ENCODE results near the gene SYNPO2.
"Not testable (repeated sequence)": the region's sequence is repeated elsewhere in the genome, so short reads cannot be mapped to it uniquely, and the experiment has no call there.

The SYNPO2 gene

DNA sequence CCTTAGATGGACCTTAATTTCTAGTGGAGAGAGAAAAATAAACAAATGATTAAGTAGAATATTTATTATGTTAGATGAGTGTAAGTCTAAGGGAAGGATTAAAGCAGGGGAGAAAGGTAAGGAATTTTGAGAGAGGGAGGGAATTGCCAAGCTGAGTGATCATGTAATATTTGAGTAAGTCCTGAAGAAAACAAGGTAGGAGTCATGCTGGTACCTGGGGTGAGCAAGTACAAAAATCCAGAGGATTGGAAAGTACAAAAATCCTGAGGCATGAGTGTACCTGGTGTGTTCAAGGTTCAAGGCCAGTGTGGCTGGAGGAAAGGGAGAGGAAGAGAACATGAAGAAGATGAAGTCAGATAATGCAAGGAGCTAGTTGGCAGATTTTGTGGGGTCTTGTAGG is 159.8 kb downstream of the SYNPO2 start:
- Histone ChIP-seq H3K4me1 (no peaks in the 10 kb centered on the region), H3K9me3 (no peaks in the 10 kb centered on the region), H3K27me3 (ENCODE audit: low read depth) (no peaks in the 10 kb centered on the region), H3K4me3 (no peak overlapping the region), H3K36me3 (replicated peaks) (no peaks in the 10 kb centered on the region)
- in situ Hi-C loops (cut with MboI; ENCODE audit: low sequenced_read_pairs) = no loop called here
- no peak for DNase-seq (ENCODE audit: low spot score in 2 of 2)

DNA sequence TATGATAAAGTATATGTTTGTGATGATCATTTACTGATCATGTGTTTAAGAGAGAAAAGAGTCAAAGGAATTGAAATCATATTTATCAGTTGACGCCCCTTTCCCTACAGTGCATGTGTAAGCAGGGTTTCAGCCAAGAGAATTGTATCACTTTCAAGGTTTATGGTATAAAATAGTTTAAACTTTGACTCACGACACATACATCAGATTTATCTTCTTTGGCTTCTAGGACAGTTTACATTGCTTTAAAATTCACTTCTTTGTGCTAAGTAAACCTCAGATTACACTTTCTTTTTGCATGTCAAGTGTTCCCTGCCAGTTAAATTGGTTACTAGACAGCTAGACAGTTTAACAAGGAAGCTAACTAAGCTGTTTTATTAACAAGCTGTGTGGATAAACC is 160.7 kb downstream of the SYNPO2 start:
- in situ Hi-C loops (cut with MboI; ENCODE audit: low sequenced_read_pairs) = no loop called here
- H3K27me3 ChIP-seq (ENCODE audit: low read depth) = no peaks in the 10 kb centered on the region
- no peaks in the 10 kb centered on the region for H3K36me3 ChIP-seq (replicated peaks)
- DNase-seq (ENCODE audit: low spot score in 2 of 2) = no peak
- H3K9me3 ChIP-seq = no peaks in the 10 kb centered on the region
- H3K4me1 ChIP-seq = no peaks in the 10 kb centered on the region
- no peak overlapping the region for H3K4me3 ChIP-seq

DNA sequence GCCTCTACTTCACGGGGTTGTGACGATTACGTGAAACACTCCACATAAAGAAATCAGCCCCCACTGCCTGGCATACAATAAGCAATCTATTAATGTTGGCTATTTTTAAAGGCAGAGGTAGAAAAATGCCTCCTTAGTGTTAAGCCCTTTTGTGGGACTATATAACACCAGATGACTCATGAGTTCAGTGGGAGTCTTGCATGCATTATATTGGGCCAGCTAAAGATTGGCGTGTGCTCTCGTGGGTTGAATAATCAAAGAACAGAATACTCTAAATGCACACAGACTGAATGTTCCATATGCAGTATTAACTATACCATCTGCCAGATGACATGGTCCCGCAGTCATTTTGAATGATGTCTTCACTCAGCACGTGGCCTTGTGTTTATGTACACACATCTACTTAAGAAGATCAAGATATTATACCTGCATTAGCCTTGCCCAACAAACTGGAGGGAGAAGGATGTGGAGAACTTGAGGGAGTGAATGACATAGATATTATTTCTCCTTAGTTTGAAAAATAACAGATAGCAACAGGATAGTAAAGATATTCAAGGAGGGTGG is 162.0 kb downstream of the SYNPO2 start:
- Histone ChIP-seq H3K4me1 (no peaks in the 10 kb centered on the region), H3K27me3 (ENCODE audit: low read depth) (no peaks in the 10 kb centered on the region), H3K9me3 (no peaks in the 10 kb centered on the region), H3K36me3 (replicated peaks) (no peaks in the 10 kb centered on the region), H3K4me3 (no peak overlapping the region)
- in situ Hi-C loops (cut with MboI; ENCODE audit: low sequenced_read_pairs) = no loop called here
- no peak for DNase-seq (ENCODE audit: low spot score in 2 of 2)

- Histone ChIP-seq H3K36me3 (replicated peaks) (no peaks in the 10 kb centered on the region), H3K4me1 (no peaks in the 10 kb centered on the region), H3K4me3 (no peak overlapping the region), H3K9me3 (no peaks in the 10 kb centered on the region), H3K27me3 (ENCODE audit: low read depth) (no peaks in the 10 kb centered on the region)
- no peak for DNase-seq (ENCODE audit: low spot score in 2 of 2)
- in situ Hi-C loops (cut with MboI; ENCODE audit: low sequenced_read_pairs) = no loop called here
Measured at GRCh38 chr4:119053245-119053644, 164.6 kb downstream of the SYNPO2 start.

DNA sequence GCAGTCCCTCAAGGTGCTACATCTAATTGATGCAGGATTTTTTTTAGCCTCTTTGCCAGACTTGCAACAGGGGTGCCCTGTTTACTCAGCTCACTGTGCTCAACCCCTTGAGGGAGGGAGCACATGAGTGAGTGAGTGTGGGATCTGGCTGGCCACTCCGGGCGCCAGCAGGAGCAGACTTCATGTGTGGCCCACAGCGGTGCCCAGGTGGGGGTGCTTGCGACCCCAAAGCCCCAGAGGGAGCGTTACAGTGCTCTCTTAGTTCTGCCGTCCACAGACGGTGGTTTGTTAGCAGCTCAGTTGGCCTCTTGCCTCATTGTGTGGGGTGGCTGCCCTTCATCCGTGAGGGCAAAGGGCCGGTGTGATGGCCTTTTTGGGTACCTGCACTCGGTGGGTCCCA is 165.3 kb downstream of the SYNPO2 start:
- Histone ChIP-seq H3K27me3 (ENCODE audit: low read depth) (no peaks in the 10 kb centered on the region), H3K9me3 (no peaks in the 10 kb centered on the region), H3K4me3 (no peak overlapping the region), H3K36me3 (replicated peaks) (no peaks in the 10 kb centered on the region), H3K4me1 (no peaks in the 10 kb centered on the region)
- in situ Hi-C loops (cut with MboI; ENCODE audit: low sequenced_read_pairs) = no loop called here
- no peak for DNase-seq (ENCODE audit: low spot score in 2 of 2)

DNA sequence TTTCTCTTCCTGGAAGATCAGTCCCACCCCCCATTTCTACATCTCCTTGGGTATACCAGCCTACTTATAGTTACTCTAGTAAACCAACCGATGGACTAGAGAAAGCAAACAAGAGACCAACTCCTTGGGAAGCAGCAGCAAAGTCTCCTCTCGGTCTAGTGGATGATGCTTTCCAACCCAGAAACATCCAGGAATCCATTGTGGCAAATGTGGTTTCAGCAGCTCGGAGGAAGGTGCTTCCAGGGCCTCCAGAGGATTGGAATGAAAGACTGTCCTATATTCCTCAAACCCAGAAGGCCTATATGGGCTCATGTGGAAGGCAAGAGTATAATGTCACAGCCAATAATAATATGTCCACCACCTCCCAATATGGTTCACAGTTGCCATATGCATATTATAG is 168.8 kb downstream of the SYNPO2 start:
- Histone ChIP-seq H3K4me3 (no peak overlapping the region), H3K9me3 (no peaks in the 10 kb centered on the region), H3K27me3 (ENCODE audit: low read depth) (no peaks in the 10 kb centered on the region), H3K4me1 (no peaks in the 10 kb centered on the region), H3K36me3 (replicated peaks) (no peaks in the 10 kb centered on the region)
- in situ Hi-C loops (cut with MboI; ENCODE audit: low sequenced_read_pairs) = no loop called here
- DNase-seq (ENCODE audit: low spot score in 2 of 2) = no peak

DNA sequence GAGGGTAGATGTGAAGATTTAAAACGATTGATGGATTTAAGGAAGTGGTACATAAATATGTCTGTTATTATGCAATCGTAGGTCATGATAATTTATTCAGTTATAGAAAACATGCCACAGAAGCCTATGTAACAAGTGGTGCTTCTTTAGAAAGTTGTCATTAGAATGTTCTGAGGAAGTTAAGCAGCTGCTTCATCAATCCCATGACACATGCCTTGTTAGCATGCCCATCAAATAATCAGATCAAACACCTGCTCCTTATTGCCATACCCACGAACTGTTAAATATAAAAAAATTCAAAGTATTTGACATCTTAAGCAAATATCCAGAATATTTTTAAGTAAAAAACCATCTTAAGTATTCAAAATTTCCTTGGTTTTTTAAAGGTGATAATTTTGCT is 170.6 kb downstream of the SYNPO2 start:
- no peak for DNase-seq (ENCODE audit: low spot score in 2 of 2)
- H3K36me3 ChIP-seq (replicated peaks) = no peaks in the 10 kb centered on the region
- in situ Hi-C loops (cut with MboI; ENCODE audit: low sequenced_read_pairs) = no loop called here

GRCh38 chr4:119067125-119067524 is 178.5 kb downstream of the SYNPO2 start:
- H3K4me1 ChIP-seq; H3K36me3 ChIP-seq (replicated peaks); H3K27me3 ChIP-seq (ENCODE audit: low read depth); H3K9me3 ChIP-seq; in situ Hi-C loops (cut with MboI; ENCODE audit: low sequenced_read_pairs); H3K4me3 ChIP-seq; DNase-seq (ENCODE audit: low spot score in 2 of 2): not testable (repeated sequence)

More for the DNA sequence above, 170.6 kb downstream of the SYNPO2 start:
- Histone ChIP-seq H3K9me3 (no peaks in the 10 kb centered on the region), H3K4me1 (no peaks in the 10 kb centered on the region), H3K27me3 (ENCODE audit: low read depth) (no peaks in the 10 kb centered on the region), H3K4me3 (no peak overlapping the region)

DNA sequence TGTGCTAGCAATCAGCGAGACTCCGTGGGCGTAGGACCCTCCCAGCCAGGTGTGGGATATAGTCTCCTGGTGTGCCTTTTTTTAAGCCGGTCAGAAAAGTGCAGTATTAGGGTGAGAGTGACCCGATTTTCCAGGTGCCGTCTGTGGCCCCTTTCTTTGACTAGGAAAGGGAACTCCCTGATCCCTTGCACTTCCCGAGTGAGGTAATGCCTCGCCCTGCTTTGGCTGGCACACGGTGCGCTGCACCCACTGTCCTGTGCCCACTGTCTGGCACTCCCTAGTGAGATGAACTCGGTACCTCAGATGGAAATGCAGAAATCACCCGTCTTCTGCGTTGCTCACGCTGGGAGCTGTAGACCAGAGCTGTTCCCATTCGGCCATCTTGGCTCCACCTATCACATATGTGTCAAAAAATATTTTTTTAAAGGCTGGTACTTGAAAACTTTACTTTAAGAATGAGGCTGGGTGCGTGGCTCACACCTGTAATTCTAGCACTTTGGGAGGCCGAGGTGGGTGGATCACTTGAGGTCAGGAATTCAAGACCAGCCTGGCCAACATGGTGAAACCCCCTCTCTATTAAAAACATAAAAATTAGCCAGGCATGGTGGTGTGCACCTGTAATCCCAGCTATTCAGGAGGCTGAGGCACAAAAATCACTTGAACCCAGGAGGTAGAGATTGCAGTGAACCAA is 179.2 kb downstream of the SYNPO2 start:
- DNase-seq (ENCODE audit: low spot score in 2 of 2); H3K9me3 ChIP-seq; H3K27me3 ChIP-seq (ENCODE audit: low read depth); H3K4me1 ChIP-seq; H3K4me3 ChIP-seq; H3K36me3 ChIP-seq (replicated peaks); in situ Hi-C loops (cut with MboI; ENCODE audit: low sequenced_read_pairs): not testable (repeated sequence)

GRCh38 chr4:119068529-119068962 is 179.9 kb downstream of the SYNPO2 start:
- Histone ChIP-seq H3K4me3 (no peak overlapping the region), H3K4me1 (peaks cover 9% of the 10 kb centered on the region), H3K36me3 (replicated peaks) (no peaks in the 10 kb centered on the region), H3K9me3 (peaks cover 2% of the 10 kb centered on the region; the same call in 1 of the 2 replicates), H3K27me3 (ENCODE audit: low read depth) (no peaks in the 10 kb centered on the region)
- no peak for DNase-seq (ENCODE audit: low spot score in 2 of 2)
- in situ Hi-C loops (cut with MboI; ENCODE audit: low sequenced_read_pairs) = no loop called here

- no peak for DNase-seq (ENCODE audit: low spot score in 2 of 2)
- in situ Hi-C loops (cut with MboI; ENCODE audit: low sequenced_read_pairs) = no loop called here
- H3K4me3 ChIP-seq = no peak overlapping the region
- no peaks in the 10 kb centered on the region for H3K36me3 ChIP-seq (replicated peaks)
- peaks cover 3% of the 10 kb centered on the region; the same call in 1 of the 2 replicates for H3K9me3 ChIP-seq
- H3K27me3 ChIP-seq (ENCODE audit: low read depth) = no peaks in the 10 kb centered on the region
- H3K4me1 ChIP-seq = peaks cover 9% of the 10 kb centered on the region
Measured at GRCh38 chr4:119070301-119070700, 181.6 kb downstream of the SYNPO2 start.

DNA sequence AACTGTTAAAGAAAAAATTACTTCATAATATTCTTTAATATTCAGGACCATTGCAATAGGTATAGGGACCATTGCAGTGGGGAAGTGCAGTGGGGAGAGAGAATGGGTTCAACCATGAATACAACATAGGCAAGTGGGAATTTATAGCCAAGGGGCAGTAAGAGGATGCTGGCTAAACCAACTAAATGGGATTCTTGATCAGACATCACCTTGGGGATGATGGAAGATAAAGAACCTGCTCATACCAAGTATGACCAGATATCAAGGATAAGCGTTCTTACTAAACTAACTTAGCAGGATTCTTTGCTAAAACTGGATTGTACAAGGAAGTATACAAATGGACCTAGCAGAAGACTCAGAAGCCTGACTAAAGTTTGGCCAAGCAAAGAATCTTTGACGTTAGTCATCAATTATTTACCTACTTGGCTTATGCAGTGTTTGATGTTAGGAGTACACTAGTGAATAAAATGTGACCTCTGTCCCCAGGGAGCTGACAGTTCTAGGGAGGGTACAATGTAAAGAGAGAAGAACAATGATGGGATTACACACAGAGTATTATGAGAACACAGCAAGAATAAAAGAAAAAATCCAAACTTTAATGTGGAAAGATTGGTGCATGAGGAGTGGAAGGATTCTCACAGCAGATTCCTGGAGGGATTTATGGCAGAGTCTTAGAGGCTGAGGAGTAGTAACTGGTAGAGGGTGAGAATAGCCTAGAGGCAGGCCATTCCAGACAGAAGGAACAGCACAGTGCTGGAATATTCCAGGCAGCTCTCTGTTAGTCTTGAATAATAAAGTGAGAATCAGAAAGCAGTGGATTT is 192.3 kb downstream of the SYNPO2 start:
- DNase-seq (ENCODE audit: low spot score in 2 of 2) = peak; percentile 84 to 99
- H3K9me3 ChIP-seq = no peaks in the 10 kb centered on the region
- peaks cover 21% of the 10 kb centered on the region for H3K4me1 ChIP-seq
- in situ Hi-C loops (cut with MboI; ENCODE audit: low sequenced_read_pairs) = no loop called here
- H3K27me3 ChIP-seq (ENCODE audit: low read depth) = no peaks in the 10 kb centered on the region
- H3K4me3 ChIP-seq = no peak overlapping the region
- no peaks in the 10 kb centered on the region for H3K36me3 ChIP-seq (replicated peaks)

- DNase-seq (ENCODE audit: low spot score in 2 of 2) = no peak
- in situ Hi-C loops (cut with MboI; ENCODE audit: low sequenced_read_pairs) = no loop called here
- H3K4me1 ChIP-seq = peaks cover 21% of the 10 kb centered on the region
- H3K4me3 ChIP-seq = no peak overlapping the region
- H3K9me3 ChIP-seq = no peaks in the 10 kb centered on the region
- no peaks in the 10 kb centered on the region for H3K36me3 ChIP-seq (replicated peaks)
- no peaks in the 10 kb centered on the region for H3K27me3 ChIP-seq (ENCODE audit: low read depth)
Measured at GRCh38 chr4:119081542-119081859, 192.8 kb downstream of the SYNPO2 start.

DNA sequence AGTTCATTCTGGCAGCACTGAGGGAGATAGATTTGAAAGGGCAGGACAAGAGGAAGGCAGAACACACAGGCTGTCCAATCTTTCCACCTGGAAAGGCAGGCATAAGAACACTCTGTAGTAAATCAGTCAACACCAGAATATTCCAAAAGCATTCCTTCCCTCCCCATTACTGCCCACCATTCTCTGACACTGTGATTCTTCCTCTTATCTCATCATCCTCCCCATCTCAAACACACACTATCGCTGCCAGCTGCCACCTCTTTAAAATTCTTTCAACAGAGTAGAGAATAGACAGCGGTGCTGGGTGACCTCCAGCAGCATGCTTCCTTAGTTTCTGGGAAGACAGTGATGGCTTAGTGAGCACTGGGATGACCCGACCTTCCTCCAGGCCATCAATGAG is 193.3 kb downstream of the SYNPO2 start:
- H3K4me1 ChIP-seq = peaks cover 21% of the 10 kb centered on the region
- peak in 1 of 2 experiments; percentile 28 for DNase-seq (ENCODE audit: low spot score in 2 of 2)
- no peak overlapping the region for H3K4me3 ChIP-seq
- H3K36me3 ChIP-seq (replicated peaks) = no peaks in the 10 kb centered on the region
- no peaks in the 10 kb centered on the region for H3K27me3 ChIP-seq (ENCODE audit: low read depth)
- in situ Hi-C loops (cut with MboI; ENCODE audit: low sequenced_read_pairs) = no loop called here
- no peaks in the 10 kb centered on the region for H3K9me3 ChIP-seq
